Fibroblast of peridontal ligament (primary cell): ENCODE results near the gene CTDSP1.
A peak's percentile ranks its signal among the peaks of the same experiment; 100 is the strongest.

Source experiments
- DNase-seq: peaks from one replicate; pipeline ENCODE4 v3.0.0-alpha.2; 2010; ENCODE audit errors: extremely low read depth

Gene CTDSP1

GRCh38 chr2:218399391-218400166 is at the start of gene CTDSP1:
Gene CTDSP1 (plus strand): TSS chr2:218399868. CDS start chr2:218400091, 223 bp downstream.
- peak; percentile 97 for DNase-seq

GRCh38 chr2:218354045-218354444 is 45.6 kb upstream of the CTDSP1 start:
- DNase-seq = no peak

DNA sequence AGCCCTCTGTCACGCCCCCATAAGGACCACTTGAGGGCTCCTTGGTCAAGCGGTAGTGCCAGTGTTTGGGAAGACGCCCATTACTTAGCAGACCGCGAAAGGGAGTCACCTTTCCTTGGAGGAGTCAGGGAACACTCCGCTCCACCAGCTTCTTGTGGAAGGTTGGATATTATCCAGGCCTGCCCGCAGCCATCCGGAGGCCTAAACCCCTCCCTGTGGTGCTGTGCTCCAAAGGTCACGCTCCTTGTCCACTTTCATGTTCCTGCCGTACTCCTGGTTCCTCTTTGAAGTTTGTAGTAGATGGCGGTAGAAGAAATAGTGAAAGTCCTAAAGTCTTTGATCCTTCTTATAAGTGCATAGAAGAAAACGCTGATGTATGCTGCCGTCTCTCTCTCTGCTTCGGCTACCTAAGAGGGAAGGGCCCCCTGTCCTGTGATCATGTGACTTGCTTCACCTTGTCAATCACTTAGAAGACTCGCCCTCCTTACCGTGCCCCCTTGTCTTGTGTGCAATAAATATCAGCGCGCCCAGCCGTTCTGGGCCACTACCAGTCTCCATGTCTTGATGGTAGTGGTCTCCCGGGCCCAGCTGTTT is 44.7 kb upstream of the CTDSP1 start:
- DNase-seq = no peak

DNA sequence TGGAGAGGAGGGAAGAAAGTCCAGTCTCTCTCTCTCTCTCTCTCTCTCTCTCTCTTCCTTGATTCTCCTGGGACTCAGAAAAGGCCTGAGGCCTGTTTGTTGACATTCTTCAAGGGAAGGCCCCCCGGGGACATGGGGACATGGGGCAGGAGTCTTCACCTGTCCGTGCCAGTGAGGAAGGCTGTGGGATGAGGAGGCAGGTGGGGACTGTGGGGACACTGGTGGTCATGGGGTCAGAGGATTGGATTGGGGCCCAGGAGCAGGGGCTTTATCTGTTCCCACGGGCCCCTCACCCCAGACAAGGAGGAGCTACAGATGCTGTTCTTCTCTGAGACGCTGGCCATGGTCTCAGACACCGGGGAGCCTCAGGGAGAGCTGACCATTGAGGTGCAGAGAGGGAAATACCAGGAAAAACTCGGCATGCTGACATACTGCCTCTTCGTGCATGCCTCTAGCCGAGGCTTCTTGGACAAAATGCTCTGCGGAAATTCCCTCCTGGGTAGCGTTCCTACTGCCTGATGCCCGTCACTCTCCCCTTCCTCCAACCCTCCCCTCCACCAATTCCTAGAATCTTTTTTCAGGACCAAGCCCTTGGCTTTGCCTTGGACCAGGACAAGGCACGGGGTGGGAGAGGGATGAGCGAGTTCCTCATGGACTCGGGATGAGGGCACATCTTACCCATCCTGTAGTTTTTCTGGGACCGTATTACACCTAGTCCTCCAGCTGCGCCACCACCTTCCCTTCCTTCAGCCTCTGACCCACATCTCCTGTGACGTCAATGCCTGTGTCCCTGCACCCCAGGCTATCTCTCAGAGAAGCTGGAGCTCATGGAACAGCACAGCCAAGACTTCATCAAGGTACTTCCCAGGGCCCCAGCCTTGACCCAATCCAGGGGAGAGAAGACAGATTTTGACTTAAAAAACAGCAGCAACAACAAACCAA is 42.2 kb upstream of the CTDSP1 start:
- DNase-seq = no peak

DNA sequence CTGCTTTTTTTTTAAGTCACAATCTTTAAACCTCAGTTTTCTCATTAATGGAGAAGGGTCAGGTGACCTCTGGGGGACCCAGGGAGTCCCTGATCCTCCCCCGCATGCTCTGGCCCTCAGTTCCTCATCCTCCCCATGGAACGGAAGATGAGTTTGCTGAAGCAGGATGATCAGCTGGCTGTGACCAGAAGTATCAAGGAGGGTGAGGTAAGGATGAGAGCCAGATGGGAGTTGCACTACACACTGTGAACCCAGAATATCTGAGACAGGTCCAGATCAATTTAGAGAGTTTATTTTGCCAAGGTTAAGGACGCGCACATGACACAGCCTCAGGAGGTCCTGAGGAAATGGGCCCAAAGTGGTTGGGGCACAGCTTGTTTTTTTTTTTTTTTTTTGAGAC is 39.2 kb upstream of the CTDSP1 start:
- DNase-seq = no peak

- DNase-seq = no peak
Observed at GRCh38 chr2:218362606-218363005, 37.1 kb upstream of the CTDSP1 start.

DNA sequence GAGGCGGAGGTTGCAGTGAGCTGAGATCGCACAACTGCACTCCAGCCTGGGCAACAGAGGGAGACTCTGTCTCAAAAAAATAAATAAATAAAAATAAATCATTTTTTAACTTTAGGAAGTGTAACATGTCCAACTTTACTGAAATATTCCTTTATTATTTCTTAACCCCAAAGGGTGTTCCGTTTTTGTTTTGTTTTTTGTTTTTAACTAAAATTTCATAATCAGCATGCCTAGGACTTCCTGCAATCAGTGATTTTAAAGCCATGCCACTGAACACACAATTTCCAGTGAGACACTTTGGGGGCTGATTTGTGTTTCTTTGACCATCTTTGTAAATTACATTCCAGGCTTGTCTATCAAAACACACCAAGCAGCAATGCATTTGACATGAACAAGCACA is 35.9 kb upstream of the CTDSP1 start:
- DNase-seq = no peak

GRCh38 chr2:218364196-218364595 is 35.5 kb upstream of the CTDSP1 start:
- DNase-seq = no peak

DNA sequence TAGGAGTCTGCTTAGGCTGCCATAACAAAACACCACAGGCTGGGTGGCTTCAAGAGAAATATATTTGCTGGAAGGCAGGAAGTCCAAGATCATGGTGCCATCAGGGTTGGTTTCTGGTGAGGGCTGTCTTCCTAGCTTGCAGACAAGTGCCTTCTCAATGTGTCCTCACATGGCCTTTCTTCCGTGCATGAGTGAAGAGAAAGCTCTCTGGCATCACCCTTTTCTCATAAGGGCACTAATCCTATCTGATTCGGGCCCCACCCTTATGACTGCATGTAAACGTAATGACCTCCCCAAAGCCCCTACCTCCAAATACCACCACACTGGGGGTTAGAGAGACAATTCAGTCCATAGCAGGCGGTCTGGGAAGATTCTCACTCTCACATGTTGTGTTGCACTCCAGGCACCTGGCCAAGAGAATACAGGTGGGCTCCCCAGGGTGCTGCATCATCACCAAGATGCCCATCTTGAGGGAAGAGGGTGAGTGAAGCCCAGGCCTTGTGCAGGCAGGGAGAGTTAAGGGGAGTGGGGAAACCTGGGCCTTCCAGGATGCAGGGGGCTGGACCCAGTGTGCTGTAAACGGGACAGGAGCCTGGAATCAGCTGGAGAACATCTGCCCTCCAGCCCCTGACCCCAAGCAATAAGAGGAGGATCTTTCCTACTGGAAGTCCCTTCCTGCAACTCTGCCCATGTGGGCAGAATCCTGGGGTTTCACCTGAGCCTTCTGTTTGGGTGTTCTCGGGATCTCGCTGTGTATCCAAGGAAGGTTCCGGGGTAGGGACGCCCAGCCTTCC is 32.9 kb upstream of the CTDSP1 start:
- no peak for DNase-seq

- peak; percentile 36 for DNase-seq
Observed at GRCh38 chr2:218367415-218368149, 32.1 kb upstream of the CTDSP1 start.

DNA sequence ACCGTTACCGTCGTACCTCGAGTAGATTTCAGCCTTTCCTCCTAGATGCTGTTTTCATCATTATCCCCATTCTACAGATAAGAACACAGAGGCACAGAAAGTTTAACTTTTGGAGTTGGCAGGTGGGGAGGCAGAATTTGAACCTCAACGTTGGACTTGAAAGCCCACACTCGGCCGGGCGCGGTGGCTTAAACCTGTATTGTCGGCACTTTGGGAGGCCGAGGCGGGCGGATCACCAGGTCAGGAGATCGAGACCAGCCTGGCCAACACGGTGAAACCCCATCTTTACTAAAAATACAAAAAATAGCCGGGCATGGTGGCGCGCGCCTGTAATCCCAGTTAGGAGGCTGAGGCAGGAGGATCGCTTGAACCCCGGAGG is 31.5 kb upstream of the CTDSP1 start:
- DNase-seq = no peak

DNA sequence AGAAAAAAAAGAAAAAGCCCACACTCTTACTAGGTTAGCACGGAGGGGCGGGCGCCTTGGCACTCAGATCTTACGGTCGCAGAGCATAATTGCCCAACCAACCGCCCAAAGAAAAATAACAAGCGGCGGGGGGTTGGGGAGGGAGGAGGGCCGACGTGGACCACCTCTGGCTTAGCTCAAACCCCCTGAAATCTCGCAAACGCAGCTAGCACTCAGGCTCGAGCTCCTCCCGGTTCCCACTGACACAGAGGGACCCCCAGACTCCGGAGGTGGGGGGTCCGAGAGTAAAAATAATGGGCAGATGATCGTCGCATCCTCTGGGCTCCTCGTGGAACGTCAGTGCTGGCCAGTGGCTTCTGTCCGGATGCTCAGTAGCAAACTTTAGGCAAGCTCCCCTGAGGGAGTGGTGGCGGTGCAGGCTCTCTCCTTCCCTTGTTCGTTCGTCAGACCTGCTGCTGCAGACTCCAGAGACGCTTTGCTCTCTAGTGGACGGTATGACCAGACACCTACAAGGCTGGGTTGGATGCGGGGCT is 31.0 kb upstream of the CTDSP1 start:
- no peak for DNase-seq

DNA sequence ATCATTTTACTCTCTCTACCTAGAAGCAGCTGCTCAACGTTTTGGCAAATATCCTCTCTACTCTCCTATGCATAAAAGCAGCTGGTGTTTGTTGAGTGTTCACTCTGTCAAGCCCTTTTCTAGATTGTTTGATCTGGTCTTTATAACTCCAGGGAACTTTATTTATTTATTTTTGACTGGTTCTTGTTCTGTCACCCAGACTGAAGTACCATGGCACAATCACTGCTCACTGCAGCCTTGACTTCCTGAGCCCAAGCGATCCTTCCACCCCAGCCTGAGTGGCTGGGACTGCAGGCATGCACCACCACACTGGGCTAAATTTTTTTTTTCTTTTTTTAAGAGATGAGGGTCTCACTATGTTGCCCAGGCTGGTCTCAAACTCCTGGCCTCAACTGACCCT is 30.3 kb upstream of the CTDSP1 start:
- no peak for DNase-seq

GRCh38 chr2:218370410-218371063 is 29.1 kb upstream of the CTDSP1 start:
- peak; percentile 66 for DNase-seq

GRCh38 chr2:218371983-218372350 is 27.7 kb upstream of the CTDSP1 start:
- DNase-seq = no peak

DNA sequence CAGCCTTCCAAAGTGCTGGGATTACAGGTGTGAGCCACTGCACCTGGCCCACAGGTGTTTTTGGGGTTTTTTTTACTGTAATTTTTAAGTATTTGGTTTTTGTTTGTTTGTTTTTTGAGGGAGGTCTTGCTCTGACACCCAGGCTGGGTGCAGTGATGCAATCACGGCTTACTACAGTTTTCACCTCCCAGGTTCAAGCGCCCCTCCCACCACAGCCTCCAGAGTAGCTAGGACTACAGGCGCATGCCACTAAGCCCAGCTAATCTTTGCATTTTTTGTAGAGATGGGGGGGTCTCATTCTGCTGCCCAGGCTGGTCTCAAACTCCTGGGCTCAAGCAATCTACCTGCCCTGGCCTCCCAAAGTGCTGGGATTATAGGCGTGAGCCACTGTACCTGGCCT is 24.9 kb upstream of the CTDSP1 start:
- no peak for DNase-seq

DNA sequence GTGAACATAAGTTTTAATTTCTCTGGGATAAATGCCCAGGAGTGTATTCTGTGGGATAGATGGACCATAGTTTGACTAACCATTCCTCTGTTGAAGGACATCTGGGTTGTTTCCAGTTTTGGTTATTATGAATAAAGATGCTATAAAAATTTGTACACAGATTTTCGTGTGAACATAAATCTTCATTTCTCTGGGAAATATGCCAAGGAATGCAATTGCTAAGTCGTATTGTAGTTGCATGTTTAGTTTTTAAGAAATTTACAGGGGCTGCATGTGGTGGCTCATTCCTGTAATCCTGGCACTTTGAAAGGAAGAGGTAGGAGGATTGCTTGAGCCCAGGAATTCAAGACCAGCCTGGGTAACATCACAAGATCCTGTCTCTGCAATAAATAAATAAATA is 24.5 kb upstream of the CTDSP1 start:
- DNase-seq = peak; percentile 58

- no peak for DNase-seq
Observed at GRCh38 chr2:218378053-218378452, 21.6 kb upstream of the CTDSP1 start.

DNA sequence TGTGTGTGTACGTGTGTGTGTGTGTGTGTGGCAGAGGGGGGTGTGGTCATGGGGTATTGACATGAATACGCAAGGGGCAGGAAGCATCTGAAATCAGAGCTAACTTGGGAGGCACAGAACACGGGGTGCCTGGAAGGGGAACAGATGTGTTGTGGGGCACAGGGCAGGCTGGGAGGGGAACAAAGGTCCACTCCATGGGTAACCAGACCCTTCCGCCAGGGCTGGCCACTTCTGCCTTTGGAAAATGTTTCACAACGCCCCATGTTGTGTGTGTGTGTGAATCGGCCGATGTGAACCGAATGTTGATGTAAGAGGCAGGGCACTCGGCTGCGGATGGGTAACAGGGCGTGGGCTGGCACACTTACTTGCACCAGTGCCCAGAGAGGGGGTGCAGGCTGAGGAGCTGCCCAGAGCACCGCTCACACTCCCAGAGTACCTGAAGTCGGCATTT is 17.7 kb upstream of the CTDSP1 start, which contains the start of gene SLC11A1:
SLC11A1 (plus strand) TSS at position 358 of the 451 bp plus-strand sequence. CDS start 96 bp downstream, outside the sequence.
- no peak for DNase-seq

DNA sequence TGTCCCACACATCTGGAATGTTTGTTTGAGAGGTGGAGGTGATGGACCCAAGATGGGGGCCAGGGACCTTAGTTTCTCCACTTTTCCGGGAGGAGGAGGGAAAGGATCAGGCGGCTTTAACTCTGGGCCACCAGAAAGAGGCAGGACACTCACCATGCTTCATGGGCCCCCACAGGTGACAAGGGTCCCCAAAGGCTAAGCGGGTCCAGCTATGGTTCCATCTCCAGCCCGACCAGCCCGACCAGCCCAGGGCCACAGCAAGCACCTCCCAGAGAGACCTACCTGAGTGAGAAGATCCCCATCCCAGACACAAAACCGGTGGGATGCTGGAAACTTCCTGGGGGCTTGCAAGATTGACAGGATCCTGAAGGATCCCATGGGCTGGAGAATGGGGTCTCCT is 16.9 kb upstream of the CTDSP1 start:
- no peak for DNase-seq
